SK-N-SH (cell line): ENCODE data around the gene ACTR8. TPM values are rescaled to one million over a fixed set of nuclear protein-coding genes. Genes with fewer than 3 reads are reported as not detected.

Experiments
- CTCF ChIA-PET: fragments of 300-600, 350-600 bp; formaldehyde crosslinking; extraction: SDS; loops from one replicate; lab custom pipeline; 2021; lab: Yijun Ruan, JAX
- POLR2A ChIA-PET: fragments of 350-600 bp; sonication (Branson Sonifier 250); formaldehyde crosslinking; extraction: SDS; loops from one replicate; lab custom pipeline; 2020; ENCODE audit warnings: antibody characterized with exemption, inconsistent platforms; lab: Yijun Ruan, JAX
- DNase-seq: peaks from one replicate; pipeline ENCODE4 v3.0.0; 2012
- H2AFZ ChIP-seq: fragments of 200-600 bp; sonication (generic); 2 replicates; pipeline ENCODE4 v1.8.1; 2016; ENCODE audit warnings: antibody characterized with exemption, mild to moderate bottlenecking, low read depth
- H3F3A ChIP-seq: fragments of 200-600 bp; sonication (generic); replicated peaks from 2 replicates; pipeline ENCODE3; 2016; ENCODE audit warnings: antibody characterized with exemption, mild to moderate bottlenecking; ENCODE audit not compliant: insufficient read depth
- H3K27ac ChIP-seq, 2 experiments: fragments of 200-500 bp in 1 of 2; fragments of 200-600 bp in 1 of 2; sonication (Bioruptor generic) in 1 of 2; sonication (generic), shearing (Covaris generic) in 1 of 2; 2 replicates each; pipeline versions ENCODE4 v1.5.1 to v1.6.1; 2014 to 2016; ENCODE audit warnings: low read depth in 2 of 2, inconsistent platforms in 1 of 2, low read length in 1 of 2, mild to moderate bottlenecking in 1 of 2, mixed read lengths in 1 of 2
- H3K27me3 ChIP-seq: fragments of 200-600 bp; sonication (generic), shearing (Covaris generic); 2 replicates; pipeline ENCODE4 v1.6.1; 2016; ENCODE audit warnings: mixed run types; ENCODE audit not compliant: insufficient read depth
- H3K36me3 ChIP-seq, 2 experiments: fragments of 200-500 bp in 1 of 2; fragments of 200-600 bp in 1 of 2; sonication (Bioruptor generic) in 1 of 2; sonication (generic) in 1 of 2; replicated peaks in 1 of 2; 2 replicates each; pipeline versions ENCODE3 to v1.5.1; 2014 to 2016; ENCODE audit warnings: low read length in 1 of 2, mild to moderate bottlenecking in 1 of 2; ENCODE audit not compliant: insufficient read depth in 2 of 2, control insufficient read depth in 1 of 2
- H3K4me1 ChIP-seq, 2 experiments: fragments of 200-500 bp in 1 of 2; fragments of 200-600 bp in 1 of 2; sonication (Bioruptor generic) in 1 of 2; sonication (generic), shearing (Covaris generic) in 1 of 2; 2 replicates each; pipeline versions ENCODE4 v1.5.1 to v1.6.1; 2014 to 2016; ENCODE audit warnings: low read depth in 1 of 2, low read length in 1 of 2, mixed run types in 1 of 2; ENCODE audit not compliant: insufficient read depth in 2 of 2, control insufficient read depth in 1 of 2
- H3K4me2 ChIP-seq: fragments of 200-600 bp; sonication (generic), shearing (Covaris generic); 2 replicates; pipeline ENCODE4 v1.6.1; 2017; ENCODE audit warnings: mixed run types
- H3K4me3 ChIP-seq, 2 experiments: fragments of 200-500 bp in 1 of 2; fragments of 200-600 bp in 1 of 2; sonication (Bioruptor generic) in 1 of 2; sonication (generic), shearing (Covaris generic) in 1 of 2; 2 replicates each; pipeline versions ENCODE4 v1.5.1 to v1.8.1; 2014 to 2016; ENCODE audit warnings: low read depth in 2 of 2, inconsistent platforms in 1 of 2, low read length in 1 of 2, mild to moderate bottlenecking in 1 of 2, mixed read lengths in 1 of 2, moderate library complexity in 1 of 2
- H3K79me2 ChIP-seq: fragments of 200-600 bp; sonication (generic); 2 replicates; pipeline ENCODE4 v1.8.1; 2017; ENCODE audit warnings: mild to moderate bottlenecking; ENCODE audit not compliant: insufficient read depth
- H3K9ac ChIP-seq: fragments of 200-600 bp; sonication (generic); 2 replicates; pipeline ENCODE4 v1.6.1; 2017; ENCODE audit warnings: mixed run types
- H3K9me2 ChIP-seq: fragments of 200-600 bp; sonication (generic); 2 replicates; pipeline ENCODE4 v1.6.1; 2017; ENCODE audit warnings: mixed run types
- H3K9me3 ChIP-seq: fragments of 200-600 bp; sonication (generic); 2 replicates; pipeline ENCODE4 v1.6.1; 2017; ENCODE audit warnings: mixed run types, mild to moderate bottlenecking, moderate library complexity
- H4K20me1 ChIP-seq: fragments of 200-600 bp; sonication (generic); 2 replicates; pipeline ENCODE4 v1.6.1; 2017; ENCODE audit warnings: mild to moderate bottlenecking, mixed run types; ENCODE audit not compliant: insufficient read depth
- CHD2 ChIP-seq: fragments of 150-350 bp; IDR thresholded peaks from 2 replicates; pipeline ENCODE4 v1.6.1; 2018; ENCODE audit warnings: low read length; ENCODE audit not compliant: partially characterized antibody
- ELF1 ChIP-seq: IDR thresholded peaks from 2 replicates; pipeline ENCODE4 v1.4.0; 2012
- EZH2phosphoT487 ChIP-seq: fragments of 200-600 bp; sonication (generic); IDR thresholded peaks from 2 replicates; pipeline ENCODE4 v1.6.1; 2017; ENCODE audit warnings: low read depth, mixed run types, mild to moderate bottlenecking, antibody characterized with exemption, moderate library complexity, borderline replicate concordance
- FOSL2 ChIP-seq: IDR thresholded peaks from 2 replicates; pipeline ENCODE4 v1.4.0; 2012; ENCODE audit warnings: low read depth, mild to moderate bottlenecking, moderate library complexity, borderline replicate concordance
- FOXJ3 ChIP-seq: sonication (generic); formaldehyde crosslinking; IDR thresholded peaks from 2 replicates; pipeline ENCODE4 v1.5.1; 2020; ENCODE audit warnings: mild to moderate bottlenecking, missing genetic modification reagents
- FOXM1 ChIP-seq: IDR thresholded peaks from 2 replicates; pipeline ENCODE4 v1.4.0; 2012; ENCODE audit warnings: low read depth, mild to moderate bottlenecking
- GATA2 ChIP-seq: sonication (generic); formaldehyde crosslinking; IDR thresholded peaks from 2 replicates; pipeline ENCODE4 v1.5.0; 2020; ENCODE audit warnings: mild to moderate bottlenecking, missing genetic modification reagents
- JUND ChIP-seq: IDR thresholded peaks from 2 replicates; pipeline ENCODE4 v1.4.0; 2012
- MEF2A ChIP-seq: IDR thresholded peaks from 2 replicates; pipeline ENCODE4 v1.4.0; 2012; ENCODE audit warnings: low read depth, borderline replicate concordance
- MXI1 ChIP-seq: IDR thresholded peaks from 2 replicates; pipeline ENCODE4 v1.6.1; 2012; ENCODE audit warnings: mild to moderate bottlenecking, low read depth, low read length, improper control_type of control experiment
- NFIC ChIP-seq: IDR thresholded peaks from 2 replicates; pipeline ENCODE4 v1.4.0; 2012; ENCODE audit warnings: borderline replicate concordance
- POLR2AphosphoS5 ChIP-seq: IDR thresholded peaks from 2 replicates; pipeline ENCODE4 v1.6.1; 2012; ENCODE audit warnings: low read depth, low read length
- RAD21 ChIP-seq: IDR thresholded peaks from 2 replicates; pipeline ENCODE4 v1.6.1; 2012; ENCODE audit warnings: mild to moderate bottlenecking, low read length
- SIN3A ChIP-seq: IDR thresholded peaks from 2 replicates; pipeline ENCODE4 v1.6.1; 2012; ENCODE audit warnings: low read depth, mild to moderate bottlenecking, low read length, moderate library complexity, borderline replicate concordance
- TCF12 ChIP-seq: IDR thresholded peaks from 2 replicates; pipeline ENCODE4 v1.4.0; 2012
- YY1 ChIP-seq: IDR thresholded peaks from 2 replicates; pipeline ENCODE4 v1.4.0; 2012; ENCODE audit warnings: low read depth, mild to moderate bottlenecking
- WGBS: methylation state at CpG from one replicate; pipeline ENCODE4 v1.1.6; 2017; ENCODE audit warnings: low lambda C conversion rate; 5-methylcytosine and 5-hydroxymethylcytosine counted together
- polyA plus RNA-seq, 3 experiments: library from polyadenylated mRNA; depleted of rRNA; stranded (reverse); fragments of >200 nt; gene quantifications; 2 replicates each; pipeline ENCODE4 v1.2.3, GENCODE V29; 2012
- TF ChIP-seq, protein P1 (sequence below): fragments of 150-350 bp; IDR thresholded peaks from 2 replicates; pipeline ENCODE4 v1.6.1; 2016; ENCODE audit warnings: mild to moderate bottlenecking, low read depth, low read length
- TF ChIP-seq, protein P2 (sequence below): fragments of 200-600 bp; sonication (generic); IDR thresholded peaks from 2 replicates; pipeline ENCODE4 v1.6.1; 2017; ENCODE audit warnings: antibody characterized with exemption, mild to moderate bottlenecking, moderate library complexity
- TF ChIP-seq, protein P3 (sequence below): IDR thresholded peaks from 2 replicates; pipeline ENCODE4 v1.4.0; 2012; ENCODE audit warnings: low read depth, borderline replicate concordance
- TF ChIP-seq, protein P4 (sequence below): IDR thresholded peaks from 2 replicates; pipeline ENCODE4 v1.4.0; 2012; ENCODE audit warnings: low read depth

Gene ACTR8
- polyA plus RNA-seq, 1 of the 3 experiments (the other 2 are of a cell fraction), result 17.7 TPM

DNA sequence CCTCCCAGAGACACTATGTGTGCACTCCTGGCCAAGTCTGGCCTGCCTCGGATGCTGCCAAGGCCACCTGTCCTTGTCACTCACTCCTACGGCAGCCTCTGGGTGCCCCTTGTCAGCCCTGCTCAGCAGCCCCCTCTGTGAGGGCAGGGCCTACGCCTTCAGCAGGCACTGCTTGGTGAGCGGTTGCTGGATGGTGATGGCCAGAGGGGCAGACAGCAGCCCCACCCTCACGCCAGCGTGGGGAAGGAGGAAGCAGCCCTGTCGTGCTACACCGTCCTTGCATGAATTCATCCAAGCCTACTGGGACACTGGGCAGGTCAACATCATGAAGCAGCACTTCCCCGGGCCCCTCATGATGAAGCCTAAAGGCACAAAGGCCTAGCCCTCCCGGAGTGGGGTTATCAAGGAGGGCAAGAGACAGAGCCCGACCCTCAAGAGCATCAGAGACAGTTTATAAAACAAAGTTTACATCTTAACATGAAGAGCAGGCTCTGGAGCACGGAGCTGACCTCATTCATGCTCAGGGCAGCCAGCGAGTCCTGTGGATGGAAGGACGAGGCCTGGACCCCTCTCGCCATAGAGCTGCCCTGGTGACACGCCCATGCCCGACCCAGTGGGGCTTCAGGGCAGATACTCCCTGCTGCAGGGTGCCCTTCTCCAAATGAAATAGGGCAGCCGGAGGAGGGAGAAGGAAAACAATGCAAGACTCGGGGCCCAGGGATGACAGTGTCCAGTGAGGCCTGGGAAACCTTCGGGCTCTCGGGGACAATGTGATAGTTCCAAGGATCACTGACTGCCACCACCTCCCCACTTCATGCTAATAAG is 61.0 kb downstream of the ACTR8 start:
- POLR2A ChIA-PET, result no interaction called here
- H3K9ac ChIP-seq, result no peak overlapping the region

More for the DNA sequence above, 61.0 kb downstream of the ACTR8 start:
- H3F3A ChIP-seq, result no peaks in the 10 kb centered on the region
- WGBS, result 80% methylated on average over 13 of the region's 21 CpGs
- no peak for DNase-seq
- no peak overlapping the region for H2AFZ ChIP-seq
- H3K4me2 ChIP-seq, result no peak overlapping the region
- no peaks in the 10 kb centered on the region for H3K36me3 ChIP-seq
- H3K79me2 ChIP-seq, result no peaks in the 10 kb centered on the region
- H3K27me3 ChIP-seq, result no peaks in the 10 kb centered on the region
- H3K9me2 ChIP-seq, result no peaks in the 10 kb centered on the region
- TF ChIP-seq SIN3A (no peak), NFIC (no peak), POLR2AphosphoS5 (no peak), MEF2A (no peak), RAD21 (no peak), YY1 (no peak), FOXJ3 (CRISPR knock-in tag) (no peak), EZH2phosphoT487 (no peak), TCF12 (no peak), ELF1 (no peak), JUND (no peak), FOXM1 (no peak), GATA2 (CRISPR knock-in tag) (no peak), MXI1 (no peak), CHD2 (no peak), FOSL2 (no peak)
- TF ChIP-seq, protein P1, sequence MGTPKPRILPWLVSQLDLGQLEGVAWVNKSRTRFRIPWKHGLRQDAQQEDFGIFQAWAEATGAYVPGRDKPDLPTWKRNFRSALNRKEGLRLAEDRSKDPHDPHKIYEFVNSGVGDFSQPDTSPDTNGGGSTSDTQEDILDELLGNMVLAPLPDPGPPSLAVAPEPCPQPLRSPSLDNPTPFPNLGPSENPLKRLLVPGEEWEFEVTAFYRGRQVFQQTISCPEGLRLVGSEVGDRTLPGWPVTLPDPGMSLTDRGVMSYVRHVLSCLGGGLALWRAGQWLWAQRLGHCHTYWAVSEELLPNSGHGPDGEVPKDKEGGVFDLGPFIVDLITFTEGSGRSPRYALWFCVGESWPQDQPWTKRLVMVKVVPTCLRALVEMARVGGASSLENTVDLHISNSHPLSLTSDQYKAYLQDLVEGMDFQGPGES, result no peak
- TF ChIP-seq, protein P2, sequence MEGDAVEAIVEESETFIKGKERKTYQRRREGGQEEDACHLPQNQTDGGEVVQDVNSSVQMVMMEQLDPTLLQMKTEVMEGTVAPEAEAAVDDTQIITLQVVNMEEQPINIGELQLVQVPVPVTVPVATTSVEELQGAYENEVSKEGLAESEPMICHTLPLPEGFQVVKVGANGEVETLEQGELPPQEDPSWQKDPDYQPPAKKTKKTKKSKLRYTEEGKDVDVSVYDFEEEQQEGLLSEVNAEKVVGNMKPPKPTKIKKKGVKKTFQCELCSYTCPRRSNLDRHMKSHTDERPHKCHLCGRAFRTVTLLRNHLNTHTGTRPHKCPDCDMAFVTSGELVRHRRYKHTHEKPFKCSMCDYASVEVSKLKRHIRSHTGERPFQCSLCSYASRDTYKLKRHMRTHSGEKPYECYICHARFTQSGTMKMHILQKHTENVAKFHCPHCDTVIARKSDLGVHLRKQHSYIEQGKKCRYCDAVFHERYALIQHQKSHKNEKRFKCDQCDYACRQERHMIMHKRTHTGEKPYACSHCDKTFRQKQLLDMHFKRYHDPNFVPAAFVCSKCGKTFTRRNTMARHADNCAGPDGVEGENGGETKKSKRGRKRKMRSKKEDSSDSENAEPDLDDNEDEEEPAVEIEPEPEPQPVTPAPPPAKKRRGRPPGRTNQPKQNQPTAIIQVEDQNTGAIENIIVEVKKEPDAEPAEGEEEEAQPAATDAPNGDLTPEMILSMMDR, result no peak
- TF ChIP-seq, protein P3, sequence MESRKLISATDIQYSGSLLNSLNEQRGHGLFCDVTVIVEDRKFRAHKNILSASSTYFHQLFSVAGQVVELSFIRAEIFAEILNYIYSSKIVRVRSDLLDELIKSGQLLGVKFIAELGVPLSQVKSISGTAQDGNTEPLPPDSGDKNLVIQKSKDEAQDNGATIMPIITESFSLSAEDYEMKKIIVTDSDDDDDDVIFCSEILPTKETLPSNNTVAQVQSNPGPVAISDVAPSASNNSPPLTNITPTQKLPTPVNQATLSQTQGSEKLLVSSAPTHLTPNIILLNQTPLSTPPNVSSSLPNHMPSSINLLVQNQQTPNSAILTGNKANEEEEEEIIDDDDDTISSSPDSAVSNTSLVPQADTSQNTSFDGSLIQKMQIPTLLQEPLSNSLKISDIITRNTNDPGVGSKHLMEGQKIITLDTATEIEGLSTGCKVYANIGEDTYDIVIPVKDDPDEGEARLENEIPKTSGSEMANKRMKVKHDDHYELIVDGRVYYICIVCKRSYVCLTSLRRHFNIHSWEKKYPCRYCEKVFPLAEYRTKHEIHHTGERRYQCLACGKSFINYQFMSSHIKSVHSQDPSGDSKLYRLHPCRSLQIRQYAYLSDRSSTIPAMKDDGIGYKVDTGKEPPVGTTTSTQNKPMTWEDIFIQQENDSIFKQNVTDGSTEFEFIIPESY, result no peak
- TF ChIP-seq, protein P4, sequence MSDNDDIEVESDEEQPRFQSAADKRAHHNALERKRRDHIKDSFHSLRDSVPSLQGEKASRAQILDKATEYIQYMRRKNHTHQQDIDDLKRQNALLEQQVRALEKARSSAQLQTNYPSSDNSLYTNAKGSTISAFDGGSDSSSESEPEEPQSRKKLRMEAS, result no peak
- CTCF ChIA-PET, result no interaction called here
- no peak overlapping the region for H3K4me3 ChIP-seq
- no peaks in the 10 kb centered on the region; a peak in 1 of 4 replicates for H3K4me1 ChIP-seq
- H4K20me1 ChIP-seq, result no peaks in the 10 kb centered on the region
- no peaks in the 10 kb centered on the region for H3K9me3 ChIP-seq
- no peak overlapping the region for H3K27ac ChIP-seq
